ACHN (cell line): ENCODE results near the gene CPN2.
A peak's percentile ranks its signal among the peaks of the same experiment; 100 is the strongest.

Source experiments
- DNase-seq: peaks from one replicate; pipeline ENCODE4 v3.0.0-alpha.2; 2015
- in situ Hi-C: cut with HindIII; loops from 2 replicates; pipeline ENCODE4 v1.10.0; 2017; ENCODE audit warnings: low sequenced_read_pairs, low pct_ligation_motif_present, low pct_unique_long_range_greater_than_20kb

The CPN2 gene

DNA sequence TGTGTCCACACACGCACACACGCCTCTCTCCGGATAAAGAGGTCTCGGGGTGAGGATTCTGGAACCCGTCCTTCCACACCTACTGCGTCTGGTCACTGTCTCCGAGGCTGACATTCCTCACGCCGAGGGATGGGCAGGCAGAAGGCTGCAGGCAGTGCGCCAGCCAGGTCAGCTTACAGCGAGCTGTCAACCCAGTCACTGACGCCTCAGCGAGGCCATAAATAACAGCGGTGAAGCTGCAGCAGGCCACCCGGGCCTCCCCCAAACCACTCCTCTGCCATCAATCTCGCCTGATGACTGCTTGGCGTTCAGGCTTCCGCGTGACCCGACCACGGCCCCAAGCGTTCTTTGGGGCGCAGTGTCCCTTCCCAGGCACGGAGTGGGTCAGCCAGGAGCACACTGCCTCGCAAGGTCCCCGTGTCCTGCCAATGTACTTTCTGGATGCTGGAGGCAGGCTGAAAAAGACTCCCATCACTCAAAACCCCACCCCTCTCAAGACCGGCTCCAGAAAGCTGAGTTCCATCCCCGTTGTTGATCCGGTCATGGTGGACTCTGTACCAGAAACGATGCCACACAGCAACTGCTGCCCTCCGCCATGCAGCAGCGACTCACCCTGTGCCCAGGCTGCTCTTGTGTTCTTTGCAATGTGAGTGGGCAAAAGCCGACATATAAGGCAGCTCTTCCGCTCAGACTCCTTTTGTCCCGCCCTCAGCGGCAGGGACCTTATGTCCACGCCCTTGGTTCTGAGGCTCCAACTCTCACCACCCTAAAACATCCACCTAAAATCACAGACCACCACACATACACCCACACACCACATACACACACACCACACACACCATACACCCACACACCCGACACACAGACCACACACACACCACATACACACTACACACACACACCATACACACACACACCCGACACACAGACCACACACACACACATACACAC lies 27.1 kb downstream of the CPN2 start:
- in situ Hi-C loops: loop anchor here (25.0 kb wide), 1 partner anchor 162 kb away; no protein-coding TSS in a partner anchor
- peak; percentile 41 for DNase-seq

DNA sequence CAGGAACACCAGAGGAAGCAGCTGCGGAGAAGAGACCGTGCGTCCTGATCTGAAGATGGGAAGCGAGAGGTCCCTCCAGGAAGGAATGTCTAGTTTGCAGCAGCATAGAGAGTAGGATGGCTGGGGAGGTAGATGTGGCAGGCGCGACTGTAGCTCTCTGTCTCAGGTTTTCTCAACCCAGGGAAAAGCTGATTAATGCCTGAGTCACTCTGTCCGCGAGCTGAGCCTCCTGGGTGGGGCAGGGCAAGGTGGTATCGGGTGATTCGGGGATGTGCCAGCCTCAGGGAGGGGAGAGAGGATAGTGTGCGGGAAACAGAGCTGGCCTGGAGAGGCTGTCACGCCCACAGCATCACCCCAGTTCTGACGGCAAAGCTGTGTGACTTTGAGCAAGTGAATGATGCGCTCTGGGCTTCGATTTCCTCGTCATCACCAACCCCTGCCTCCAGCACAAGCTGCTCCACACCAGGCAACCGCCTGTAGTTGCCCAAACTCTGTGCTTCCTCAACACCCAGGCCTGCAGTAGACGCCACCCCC lies 28.4 kb downstream of the CPN2 start:
- DNase-seq: peak; percentile 74
- in situ Hi-C loops: loop anchor here (25.0 kb wide), 1 partner anchor 160 kb away; no protein-coding TSS in a partner anchor

DNA sequence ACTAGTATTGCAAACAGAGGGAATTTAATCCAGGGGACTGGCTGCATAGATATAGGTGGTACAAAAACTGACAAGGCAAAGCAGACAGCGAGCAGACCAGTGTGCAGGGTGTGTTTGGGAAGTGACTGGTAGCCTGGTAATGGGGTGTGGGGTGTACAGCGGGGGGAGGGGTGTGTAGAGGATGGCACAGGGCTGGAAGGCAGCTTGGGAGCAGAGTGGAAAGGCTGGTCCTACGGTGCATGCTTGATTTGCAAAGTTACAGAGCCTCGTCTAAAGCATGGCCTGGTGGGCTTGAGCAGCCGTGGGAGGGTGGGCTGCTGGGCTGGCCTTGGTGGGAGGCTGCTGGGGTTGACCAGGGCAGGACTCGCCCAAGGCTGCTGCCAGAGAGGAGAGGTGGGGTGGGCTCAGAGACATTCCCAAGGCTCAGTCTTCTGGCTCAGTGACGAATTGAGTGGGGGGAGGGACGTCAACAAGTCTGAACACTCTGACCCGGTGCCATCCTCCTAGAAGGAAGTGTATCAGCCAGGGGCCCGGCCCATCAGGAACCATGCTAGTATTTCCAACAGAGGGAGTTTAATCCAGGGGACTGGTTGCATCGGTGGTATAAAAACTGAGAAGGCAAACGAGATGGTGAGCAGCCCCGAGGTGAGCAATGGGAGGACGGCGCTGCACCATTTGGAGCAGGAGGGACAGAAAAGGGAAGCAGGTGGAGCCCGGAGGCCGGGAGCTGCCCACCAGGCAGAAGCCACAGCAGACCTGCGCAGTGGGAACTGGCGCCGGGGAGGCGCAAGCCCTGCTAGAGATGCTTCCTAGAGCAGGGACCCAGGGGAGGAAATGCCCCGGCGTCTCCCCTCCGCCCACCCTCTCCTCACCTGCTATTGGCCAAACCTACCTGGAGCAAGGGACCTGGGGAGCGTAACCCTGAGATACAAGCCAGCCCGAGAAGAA lies 29.2 kb downstream of the CPN2 start:
- no peak for DNase-seq
- in situ Hi-C loops: loop anchor here (25.0 kb wide), 1 partner anchor 160 kb away; no protein-coding TSS in a partner anchor

DNA sequence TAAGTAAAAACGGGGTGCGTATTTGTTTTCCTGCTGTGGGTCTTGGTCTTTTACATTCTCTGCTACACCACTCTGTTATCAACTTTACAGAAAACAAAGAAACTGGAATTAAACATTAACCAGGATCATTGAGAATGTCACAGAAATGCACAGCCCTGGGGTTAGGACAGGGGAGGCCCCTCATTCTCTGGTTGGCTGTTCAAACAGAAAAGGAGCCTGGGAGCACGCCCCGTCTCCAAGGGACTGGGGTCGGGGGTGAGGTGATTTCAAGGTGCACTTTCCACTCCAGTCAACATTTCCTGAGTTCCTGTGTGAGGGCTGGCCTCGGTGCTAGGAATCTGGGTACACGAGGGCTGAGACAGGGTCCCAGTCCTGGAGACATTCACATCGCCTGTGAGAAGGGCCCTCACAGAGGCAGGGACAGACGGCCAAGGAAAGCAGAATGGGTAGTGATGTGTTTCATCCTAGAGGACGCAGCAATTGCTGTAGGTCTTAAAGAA lies 30.3 kb downstream of the CPN2 start:
- in situ Hi-C loops: loop anchor here (25.0 kb wide), 1 partner anchor 158 kb away; no protein-coding TSS in a partner anchor
- DNase-seq: no peak

DNA sequence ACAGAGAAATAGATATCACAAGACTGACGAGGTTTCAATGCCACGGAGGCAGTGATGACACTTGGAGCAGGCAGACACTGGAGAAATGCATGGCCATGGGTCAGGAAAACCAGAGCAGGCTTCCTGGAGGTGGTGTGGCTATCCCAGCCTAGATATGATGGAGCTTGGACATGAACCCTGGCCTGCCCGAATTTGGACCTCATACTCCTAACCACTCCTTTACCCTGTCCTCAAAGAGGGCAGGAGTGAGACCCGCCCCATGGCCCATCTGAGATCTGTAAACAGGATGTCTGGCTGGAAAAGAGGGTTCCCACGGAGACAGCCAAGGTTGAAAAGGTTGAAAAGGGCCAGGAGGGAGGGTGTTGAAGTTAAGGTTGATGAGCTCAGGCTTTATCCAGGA lies 31.0 kb downstream of the CPN2 start:
- in situ Hi-C loops: loop anchor here (25.0 kb wide), 1 partner anchor 158 kb away; no protein-coding TSS in a partner anchor
- DNase-seq: no peak

DNA sequence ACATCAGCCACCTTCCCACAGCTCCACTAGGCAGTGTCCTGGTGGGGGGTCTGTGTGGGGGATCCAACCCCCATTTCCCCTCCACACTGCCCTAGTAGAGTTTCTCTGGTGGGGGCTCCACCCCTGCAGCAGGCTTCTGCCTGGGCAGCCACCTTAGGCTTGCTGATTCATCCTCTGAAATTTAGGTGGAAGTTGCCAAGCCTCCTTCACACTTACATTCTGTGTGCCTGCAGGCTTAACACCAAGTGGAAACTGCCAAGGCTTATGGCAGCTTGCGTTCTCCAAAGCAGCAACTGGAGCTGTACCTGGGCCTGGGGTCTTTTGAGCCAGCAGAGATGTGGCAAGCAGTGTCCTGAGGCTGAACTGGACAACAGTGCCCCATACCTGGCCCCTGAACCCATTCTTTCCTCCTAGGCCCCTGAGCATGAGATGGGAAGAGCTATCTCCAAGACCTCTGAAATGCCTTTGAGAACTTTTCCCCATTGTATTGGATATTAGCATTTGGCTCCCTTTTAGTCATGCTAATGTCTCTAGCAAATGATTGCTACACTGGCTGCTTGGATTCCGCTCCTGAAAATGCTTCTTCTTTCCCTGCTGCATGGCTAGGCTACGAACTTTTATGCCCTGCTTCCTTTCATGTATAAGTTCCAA lies 32.5 kb downstream of the CPN2 start:
- in situ Hi-C loops: loop anchor here (25.0 kb wide), 1 partner anchor 156 kb away; no protein-coding TSS in a partner anchor
- DNase-seq: no peak

DNA sequence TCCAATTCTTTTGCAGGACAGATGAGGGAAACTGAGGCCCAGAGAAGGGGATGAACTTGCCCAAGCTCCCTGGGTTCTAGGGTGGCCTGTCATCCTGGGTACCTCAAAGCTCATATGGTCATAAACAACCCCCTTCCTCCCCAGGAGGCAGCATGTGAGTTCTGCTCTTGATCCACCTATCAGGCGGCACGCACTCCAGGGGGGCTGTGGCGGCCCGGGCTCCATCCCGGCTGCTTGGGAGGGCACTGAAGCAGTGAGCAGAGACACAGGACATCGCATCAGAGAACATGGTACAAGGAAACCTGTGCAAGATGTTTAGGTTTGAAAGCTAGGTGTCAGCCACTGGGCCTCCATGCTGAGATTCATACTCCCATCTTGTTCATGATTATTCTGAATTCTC lies 34.2 kb downstream of the CPN2 start:
- in situ Hi-C loops: loop anchor here (25.0 kb wide), 1 partner anchor 155 kb away; no protein-coding TSS in a partner anchor
- DNase-seq: no peak

DNA sequence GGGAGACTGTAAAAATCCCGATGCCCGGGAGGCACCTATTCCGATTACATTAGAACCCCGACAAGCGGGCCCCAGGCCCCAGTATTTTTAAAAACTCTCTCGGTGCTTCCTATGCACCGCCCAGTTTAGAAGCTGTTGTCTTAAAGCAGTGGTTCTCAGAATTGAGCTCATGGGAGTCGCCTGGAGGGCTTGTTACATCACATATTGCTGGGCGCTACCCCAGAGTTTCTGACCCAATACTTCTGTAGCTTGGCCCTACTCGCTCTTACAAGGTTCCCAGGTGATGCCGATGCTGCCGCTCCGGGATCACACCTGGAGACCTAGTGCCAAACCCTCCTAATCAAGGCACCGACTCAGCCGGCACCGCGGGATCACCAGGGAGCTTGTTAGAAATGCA lies 35.2 kb downstream of the CPN2 start:
- DNase-seq: no peak

DNA sequence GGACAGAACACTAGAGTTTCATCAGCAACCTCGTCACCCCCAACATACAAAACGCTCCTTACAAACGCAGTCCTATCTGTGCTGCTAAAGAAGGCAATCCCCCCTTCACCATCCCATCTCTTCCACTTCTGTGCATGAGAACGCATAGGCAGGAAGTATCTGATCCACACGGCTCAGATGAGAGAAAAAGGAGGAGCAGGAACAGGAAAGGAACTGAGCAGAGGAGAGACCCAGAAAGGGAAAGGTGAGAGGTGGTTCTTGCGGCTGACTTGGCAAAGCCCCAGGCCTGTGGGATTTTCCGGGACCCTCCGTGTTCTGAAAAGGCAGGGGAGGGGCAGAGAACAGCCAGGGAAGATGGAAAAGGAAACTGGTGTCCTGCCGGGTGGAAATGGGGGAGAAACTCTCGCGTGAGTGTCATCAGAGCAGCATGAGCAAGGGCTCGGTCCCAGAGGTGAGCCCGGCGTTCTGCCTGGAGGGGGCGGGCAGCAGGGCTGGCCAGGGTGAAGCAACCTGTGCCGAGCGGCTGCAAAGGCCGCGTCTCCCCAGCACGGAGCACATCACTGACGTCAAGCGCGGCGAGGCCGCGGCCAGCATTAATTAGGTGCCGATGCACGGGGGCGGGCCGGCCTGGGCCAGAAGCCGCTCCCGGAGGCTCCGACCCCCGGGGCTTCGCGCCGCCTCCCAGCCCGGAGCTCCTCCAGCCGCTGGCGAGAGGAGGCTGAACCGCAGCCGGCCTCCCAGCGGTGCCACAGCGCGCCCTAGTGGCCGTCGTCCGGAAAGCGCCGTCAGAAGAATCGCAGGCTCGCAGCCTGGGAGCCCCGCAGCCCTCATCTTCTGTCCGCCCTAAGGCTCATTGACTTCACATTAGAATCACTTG lies 35.8 kb downstream of the CPN2 start:
- peak; percentile 73 for DNase-seq
- in situ Hi-C loops: loop anchor here (25.0 kb wide), 1 partner anchor 153 kb away; no protein-coding TSS in a partner anchor

More for the DNA sequence above, 35.2 kb downstream of the CPN2 start:
- in situ Hi-C loops: loop anchor here (25.0 kb wide), 1 partner anchor 154 kb away; no protein-coding TSS in a partner anchor

DNA sequence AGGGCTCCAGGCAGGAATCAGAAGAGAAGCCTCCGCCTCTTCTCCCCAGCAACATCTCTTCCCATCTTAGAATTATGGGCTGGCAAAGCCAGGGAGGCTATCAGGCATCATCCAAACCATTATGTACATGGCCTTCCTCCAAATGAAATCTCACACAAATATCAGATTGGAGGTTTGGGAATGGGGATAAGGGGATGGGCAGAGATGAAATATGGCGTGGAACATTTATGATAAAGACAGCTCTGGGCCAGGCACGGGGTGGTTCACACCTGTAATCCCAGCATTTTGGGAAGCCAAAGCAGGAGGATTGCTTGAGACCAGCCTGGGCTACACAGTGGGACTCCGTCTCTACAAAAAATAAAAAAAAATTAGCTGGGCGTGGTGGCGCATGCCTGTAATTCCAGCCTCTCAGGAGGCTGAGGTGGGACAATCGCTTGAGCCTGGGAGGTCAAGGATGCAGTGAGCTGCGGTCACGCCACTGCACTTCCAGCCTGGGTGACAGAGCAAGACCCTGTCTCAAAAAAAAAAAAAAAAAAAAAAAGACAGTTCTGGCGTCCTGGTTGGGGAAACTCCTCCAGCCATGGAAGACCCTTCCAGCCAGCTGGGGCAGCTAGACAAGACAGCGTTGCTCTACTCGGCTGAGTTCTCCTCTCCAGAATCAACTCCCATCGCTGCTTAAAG lies 36.6 kb downstream of the CPN2 start:
- in situ Hi-C loops: loop anchor here (25.0 kb wide), 1 partner anchor 152 kb away; no protein-coding TSS in a partner anchor
- no peak for DNase-seq

DNA sequence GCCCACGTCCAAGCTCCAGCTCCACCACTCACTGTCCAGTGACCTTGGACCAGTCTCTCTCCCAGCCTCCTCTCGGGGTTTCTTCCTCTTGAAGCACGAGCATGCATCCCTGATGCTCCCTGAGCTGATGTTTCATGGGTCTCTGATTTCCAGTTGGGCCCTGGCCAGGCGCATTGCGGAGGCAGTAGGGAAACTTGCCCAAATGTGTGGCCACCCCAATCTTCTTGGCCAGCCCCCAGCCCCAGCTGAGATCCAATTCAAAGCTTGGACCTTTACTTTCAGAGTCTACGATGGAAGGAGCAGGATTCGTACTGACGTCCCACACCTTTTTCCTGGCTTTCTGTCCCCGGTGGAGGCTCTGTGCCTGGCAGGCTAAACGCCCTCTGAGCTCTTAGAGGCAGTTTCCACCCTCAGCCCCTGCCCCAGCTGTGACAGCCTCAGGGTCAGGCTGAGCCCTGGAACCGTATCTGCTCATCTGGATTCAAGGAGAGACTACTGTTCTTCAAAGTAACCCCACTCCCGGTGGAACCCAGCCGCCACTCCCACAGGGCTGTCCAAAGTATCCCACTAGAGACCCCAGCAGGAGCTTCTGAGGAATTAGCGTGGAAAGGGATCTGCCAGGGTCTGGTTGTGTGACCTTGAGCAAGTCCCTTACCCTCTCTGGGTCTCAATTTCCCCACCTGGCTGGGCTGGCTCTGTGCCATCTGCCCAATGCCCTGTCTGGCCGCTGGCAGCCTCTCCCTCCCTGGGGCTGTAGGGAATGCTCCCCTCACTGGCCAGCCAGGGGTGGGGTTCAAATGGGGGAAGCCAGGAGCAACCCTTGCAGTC lies 37.4 kb downstream of the CPN2 start:
- in situ Hi-C loops: loop anchor here (25.0 kb wide), 1 partner anchor 151 kb away; no protein-coding TSS in a partner anchor
- peak; percentile 25 for DNase-seq

DNA sequence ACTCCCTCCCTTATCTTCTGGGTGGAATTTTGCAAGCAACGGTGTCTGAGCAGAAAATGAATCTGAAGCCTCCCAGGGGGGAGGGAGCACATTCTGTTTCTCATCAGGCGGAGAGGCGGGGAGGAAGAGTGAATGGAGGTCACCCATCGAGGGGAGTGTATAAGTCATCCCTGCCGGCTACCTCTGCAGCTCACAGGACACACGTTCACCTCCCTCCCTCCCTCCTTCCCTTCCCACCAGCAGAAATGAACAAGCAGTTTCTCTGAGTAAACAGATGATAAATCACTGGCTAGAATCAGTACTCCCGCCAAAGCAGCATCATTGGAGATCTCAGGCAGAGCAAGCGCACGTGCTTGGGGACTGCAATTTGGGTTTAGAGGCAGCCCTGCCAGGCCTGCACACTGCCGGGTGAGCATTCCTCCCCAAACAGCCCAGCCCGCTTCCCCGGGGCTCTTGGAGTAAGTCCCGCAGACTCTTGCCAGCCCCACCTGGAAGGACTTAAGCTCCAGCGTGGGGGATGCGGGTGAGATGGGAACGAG lies 38.3 kb downstream of the CPN2 start:
- no peak for DNase-seq
- in situ Hi-C loops: loop anchor here (25.0 kb wide), 1 partner anchor 151 kb away; no protein-coding TSS in a partner anchor

DNA sequence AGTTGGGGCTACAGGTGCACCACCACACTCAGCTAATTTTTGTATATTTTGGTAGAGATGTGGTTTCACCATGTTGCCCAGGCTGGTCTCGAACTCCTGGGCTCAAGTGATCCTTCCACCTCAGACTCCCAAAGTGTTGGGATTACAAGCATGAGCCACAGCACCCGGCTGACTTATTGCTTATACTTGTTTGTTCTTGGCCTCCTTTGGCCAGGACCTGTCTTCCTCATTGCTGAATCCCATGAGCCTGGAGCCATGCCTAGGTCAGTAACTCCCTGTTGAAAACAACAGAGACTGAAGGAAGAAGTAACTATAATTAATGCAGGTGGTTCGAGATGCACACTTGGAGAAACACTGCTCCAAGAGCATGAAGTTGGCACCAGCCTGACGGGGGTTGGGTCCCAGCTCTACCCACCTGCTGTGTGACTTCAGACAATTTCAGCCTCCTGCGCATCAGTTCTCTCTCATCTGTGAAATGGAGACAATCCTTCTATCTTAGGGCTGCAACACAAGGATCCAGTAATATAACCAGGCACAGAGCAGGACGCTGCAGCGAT lies 38.9 kb downstream of the CPN2 start:
- no peak for DNase-seq
- in situ Hi-C loops: loop anchor here (25.0 kb wide), 1 partner anchor 150 kb away; no protein-coding TSS in a partner anchor

DNA sequence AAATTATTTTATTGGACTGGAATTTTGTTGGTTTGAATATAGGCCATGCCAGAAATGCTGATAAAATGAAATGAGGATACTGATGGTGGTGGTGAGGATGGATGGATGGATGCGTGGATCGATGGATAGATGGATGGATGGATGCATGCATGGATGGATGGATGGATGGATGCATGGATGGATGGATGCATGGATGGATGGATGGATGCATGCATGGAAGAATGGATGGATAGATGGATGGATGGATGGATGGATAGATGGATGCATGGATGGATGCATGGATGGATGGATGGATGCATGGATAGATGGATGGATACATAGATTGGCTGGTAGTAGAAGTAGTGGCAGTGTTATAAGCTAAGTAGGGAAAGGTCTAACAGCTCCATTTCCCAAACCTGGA lies 40.1 kb downstream of the CPN2 start:
- DNase-seq: no peak
- in situ Hi-C loops: loop anchor here (25.0 kb wide), 1 partner anchor 149 kb away; no protein-coding TSS in a partner anchor
